ENCODE measurements around the gene SHANK2. TPM values are rescaled to one million over a fixed set of nuclear protein-coding genes. Genes with fewer than 3 reads are reported as not detected.

Gene SHANK2
- total RNA-seq, 8 experiments from 2014 or later: 0.36 to 19.2 (median 8.9) TPM

DNA sequence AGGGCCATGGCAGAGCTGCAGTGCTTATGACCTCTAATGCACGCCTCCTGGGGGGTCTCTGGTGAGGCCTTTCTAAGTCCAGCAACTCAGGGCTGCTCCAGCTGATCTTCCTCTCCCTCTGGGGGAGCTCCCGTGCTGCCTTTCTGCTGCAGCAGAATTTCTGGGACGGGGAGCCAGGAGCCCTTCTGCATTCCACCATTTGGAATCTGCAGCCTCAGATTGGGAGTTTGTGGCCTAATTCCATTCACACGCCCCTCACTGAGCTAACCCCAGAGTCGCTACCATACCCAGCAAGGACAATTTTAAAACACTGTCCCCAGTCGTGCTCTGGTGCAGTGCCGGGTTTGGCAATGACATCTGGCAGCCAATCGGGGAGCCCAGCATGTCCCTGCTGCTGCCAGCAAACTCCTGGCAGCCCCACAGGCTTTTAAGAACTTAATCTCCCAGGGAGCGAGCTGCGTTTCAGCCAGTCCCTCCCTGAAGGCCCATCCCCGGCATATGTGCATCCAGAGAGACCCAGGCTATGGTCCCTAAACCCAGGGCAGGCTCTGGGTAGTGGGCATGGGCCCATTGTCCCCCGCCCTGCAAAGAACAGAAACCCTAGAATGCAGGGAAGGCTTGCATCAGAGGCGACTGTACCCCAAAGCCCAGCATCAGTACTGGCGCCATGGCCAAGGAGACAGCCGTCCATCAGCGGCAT is 4.7 kb downstream of the SHANK2 start:
- Histone ChIP-seq H3K27ac (no peak overlapping the region), H3K4me1 (replicated peaks in 1 of 2) (peaks cover 5 to 11% of the 10 kb centered on the region in 2 donors), H3K4me3 (no peak overlapping the region)
- in situ Hi-C loops (cut with MboI; ENCODE audit: low pct_unique_long_range_greater_than_20kb in 2 of 9, low sequenced_read_pairs in 9 of 9, unreplicated experiment in 9 of 9): no loop called here
- WGBS, 10 experiments: 33 to 83% (median 68%) methylated on average over 1 to 8 of the region's 16 CpGs; no CpG with 5 or more reads in 2 of the 10 experiments
- no peak for ATAC-seq (replicated peaks in 6 of 8)

DNA sequence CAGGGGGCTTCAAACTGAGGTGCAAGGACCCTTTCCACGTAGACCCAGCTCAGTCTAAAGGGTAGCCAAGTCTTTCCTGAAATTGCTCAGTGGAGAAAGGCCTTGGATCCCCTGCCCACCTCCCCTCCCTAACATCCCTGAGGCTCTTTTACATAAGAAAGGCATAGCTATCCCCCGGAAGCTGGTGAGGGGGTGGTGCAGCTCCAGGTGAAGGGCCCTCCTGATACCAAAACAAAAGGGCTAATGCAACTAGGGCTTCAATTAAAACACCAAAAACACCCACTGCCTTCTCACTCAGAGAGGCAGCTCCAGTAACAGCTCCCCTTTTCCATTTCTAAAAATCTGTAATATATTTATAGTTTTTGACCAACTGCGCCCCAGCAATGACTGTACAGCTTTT is 5.8 kb downstream of the SHANK2 start:
- peaks cover 5 to 8% of the 10 kb centered on the region in 2 donors for H3K4me1 ChIP-seq (replicated peaks in 1 of 2)
- H3K27ac ChIP-seq: no peak overlapping the region
- ATAC-seq (replicated peaks in 6 of 8): no peak
- 0 to 100% (median 36%) methylated on average over 1 to 3 of the region's 3 CpGs; no CpG with 5 or more reads in 2 of the 10 experiments for WGBS, 10 experiments
- in situ Hi-C loops (cut with MboI; ENCODE audit: low pct_unique_long_range_greater_than_20kb in 2 of 9, low sequenced_read_pairs in 9 of 9, unreplicated experiment in 9 of 9): no loop called here
- no peak overlapping the region for H3K4me3 ChIP-seq

DNA sequence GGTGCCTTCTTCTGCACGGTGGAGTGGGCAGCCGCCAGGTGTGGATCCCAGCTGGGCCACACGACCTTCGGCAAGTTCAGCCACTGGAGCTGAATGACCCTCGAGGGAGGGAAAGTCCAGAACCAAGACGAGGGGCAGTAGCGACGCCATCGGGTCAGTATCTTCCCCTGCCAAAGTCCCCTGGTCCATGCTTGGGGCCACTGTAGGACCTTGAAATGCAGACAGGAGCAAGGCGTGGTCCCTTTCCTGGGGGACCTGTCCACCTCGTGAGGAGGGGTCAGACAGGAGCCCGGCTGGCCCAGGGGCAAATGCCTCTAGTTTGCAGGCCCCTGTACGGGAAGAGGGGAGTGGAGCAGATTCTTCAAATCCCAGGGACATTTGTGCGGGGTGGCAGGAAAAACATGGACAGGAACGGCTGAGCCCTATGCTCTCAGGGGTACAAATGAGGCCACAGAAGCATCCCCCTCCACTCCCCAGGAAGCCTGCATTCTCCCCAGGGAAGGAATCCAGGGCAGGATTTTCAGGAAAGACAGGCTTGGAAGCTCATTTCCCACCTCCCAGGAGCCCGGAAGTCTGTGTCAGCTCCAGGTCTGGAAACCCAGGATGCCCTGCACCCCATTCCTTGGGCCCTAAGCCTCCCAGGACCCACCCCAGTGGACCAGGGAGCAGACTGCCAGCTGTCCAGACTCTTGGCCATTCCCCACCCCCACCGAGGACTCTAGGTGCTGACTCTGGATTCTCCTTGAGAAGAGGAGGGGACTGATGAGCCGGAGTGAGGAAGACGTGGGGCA is 6.6 kb downstream of the SHANK2 start:
- peaks cover 0 to 4% of the 10 kb centered on the region in 2 donors for H3K4me1 ChIP-seq (replicated peaks in 1 of 2)
- ATAC-seq (replicated peaks in 6 of 8): no peak
- in situ Hi-C loops (cut with MboI; ENCODE audit: low pct_unique_long_range_greater_than_20kb in 2 of 9, low sequenced_read_pairs in 9 of 9, unreplicated experiment in 9 of 9): no loop called here
- 30 to 80% (median 63%) methylated on average over 1 to 8 of the region's 19 CpGs; no CpG with 5 or more reads in 2 of the 10 experiments for WGBS, 10 experiments
- H3K4me3 ChIP-seq: no peak overlapping the region
- no peak overlapping the region for H3K27ac ChIP-seq

DNA sequence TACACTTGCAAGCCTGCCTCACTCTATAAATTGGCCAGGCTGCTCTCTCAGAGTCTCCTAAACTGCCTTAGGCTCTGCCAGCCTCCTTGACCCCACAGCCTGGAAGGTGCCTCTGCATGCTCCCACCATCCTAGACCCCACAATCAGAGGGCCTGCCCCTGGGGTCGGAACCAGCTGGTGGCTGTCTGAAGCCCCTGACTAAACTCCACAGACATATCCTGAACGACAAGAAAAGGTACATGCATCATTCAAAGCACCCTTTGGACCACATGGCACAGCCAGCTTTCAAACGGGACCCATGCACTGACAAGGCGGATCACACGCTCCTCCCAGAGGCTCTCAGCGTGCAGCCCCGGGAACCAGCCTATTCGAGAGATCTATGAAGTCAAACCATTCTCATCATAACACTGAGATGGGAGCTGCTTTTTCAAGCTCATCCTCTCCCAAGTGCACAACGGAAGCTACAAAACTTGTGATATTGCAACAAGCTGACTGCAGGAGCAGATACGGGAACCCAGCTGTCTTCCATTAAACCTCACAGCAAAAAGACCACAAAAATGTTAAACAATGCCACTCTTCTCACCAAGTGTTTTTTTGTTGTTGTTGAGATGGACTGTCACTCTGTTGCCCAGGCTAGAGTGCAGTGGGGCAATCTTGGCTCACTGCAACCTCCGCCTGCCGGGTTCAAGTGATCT is 8.1 kb downstream of the SHANK2 start:
- WGBS, 10 experiments: 27 to 93% (median 86%) methylated on average over 2 to 11 of the region's 12 CpGs; no CpG with 5 or more reads in 2 of the 10 experiments

DNA sequence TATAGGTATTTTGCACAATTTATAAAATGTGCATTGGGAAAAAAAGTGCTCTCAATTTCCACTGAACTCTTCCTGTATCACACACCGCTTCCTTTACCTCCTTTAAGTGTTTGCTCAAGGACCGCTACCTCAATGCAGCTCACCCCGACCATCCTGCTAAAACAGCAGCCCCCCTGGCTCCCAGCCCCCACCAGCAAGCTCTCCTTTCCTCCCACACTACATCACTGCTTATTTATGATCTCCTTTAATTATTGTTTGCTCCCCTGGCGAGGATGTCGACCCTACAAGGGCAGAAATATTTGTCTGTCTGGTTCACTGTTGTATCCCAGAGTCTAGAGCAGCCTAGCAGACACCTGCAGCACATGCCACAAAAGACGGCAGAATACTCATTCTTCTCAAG is 10.0 kb downstream of the SHANK2 start:
- no peak overlapping the region for H3K4me3 ChIP-seq
- in situ Hi-C loops (cut with MboI; ENCODE audit: low pct_unique_long_range_greater_than_20kb in 2 of 9, low sequenced_read_pairs in 9 of 9, unreplicated experiment in 9 of 9): no loop called here
- WGBS, 10 experiments: 27 to 88% (median 55%) methylated on average over 1 to 3 of the region's 6 CpGs; no CpG with 5 or more reads in 1 of the 10 experiments
- H3K4me1 ChIP-seq (replicated peaks in 1 of 2): no peaks in the 10 kb centered on the region
- ATAC-seq (replicated peaks in 6 of 8): peak in 1 of 8 experiments; percentile 75
- no peak overlapping the region for H3K27ac ChIP-seq

More for the DNA sequence above, 8.1 kb downstream of the SHANK2 start:
- H3K4me1 ChIP-seq (replicated peaks in 1 of 2): no peaks in the 10 kb centered on the region
- ATAC-seq (replicated peaks in 6 of 8): no peak
- H3K4me3 ChIP-seq: no peak overlapping the region
- in situ Hi-C loops (cut with MboI; ENCODE audit: low pct_unique_long_range_greater_than_20kb in 2 of 9, low sequenced_read_pairs in 9 of 9, unreplicated experiment in 9 of 9): no loop called here
- H3K27ac ChIP-seq: no peak overlapping the region

DNA sequence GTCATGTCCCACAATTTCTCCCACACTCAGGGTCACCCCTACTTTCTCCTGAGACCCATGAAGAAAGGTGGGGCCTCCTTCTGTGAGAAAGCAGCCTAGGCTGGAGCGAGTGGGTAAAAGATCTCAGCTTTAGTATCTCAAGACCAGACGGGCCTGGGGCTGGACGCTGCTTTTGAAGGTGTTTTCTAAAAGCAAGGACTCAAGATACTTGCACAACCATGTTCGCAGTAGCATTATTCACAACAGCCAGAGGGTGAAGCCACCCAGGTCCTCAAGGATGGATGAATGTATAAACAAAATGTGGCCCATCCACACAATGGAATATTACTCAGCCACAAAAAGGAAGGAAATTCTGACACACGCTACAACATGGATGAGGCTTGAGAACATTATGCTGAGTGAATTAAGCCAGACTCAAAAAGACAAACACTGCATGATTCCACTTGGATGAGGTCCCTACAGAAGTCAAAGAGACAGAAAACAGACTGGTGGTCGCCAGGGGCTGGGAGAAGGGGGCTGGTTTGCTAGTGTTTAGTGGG is 10.6 kb downstream of the SHANK2 start:
- Histone ChIP-seq H3K27ac (no peak overlapping the region), H3K4me1 (replicated peaks in 1 of 2) (no peaks in the 10 kb centered on the region), H3K4me3 (no peak overlapping the region)
- 40 to 100% (median 93%) methylated on average over 1 to 4 of the region's 6 CpGs; no CpG with 5 or more reads in 2 of the 10 experiments for WGBS, 10 experiments
- in situ Hi-C loops (cut with MboI; ENCODE audit: low pct_unique_long_range_greater_than_20kb in 2 of 9, low sequenced_read_pairs in 9 of 9, unreplicated experiment in 9 of 9): no loop called here
- ATAC-seq (replicated peaks in 6 of 8): no peak

DNA sequence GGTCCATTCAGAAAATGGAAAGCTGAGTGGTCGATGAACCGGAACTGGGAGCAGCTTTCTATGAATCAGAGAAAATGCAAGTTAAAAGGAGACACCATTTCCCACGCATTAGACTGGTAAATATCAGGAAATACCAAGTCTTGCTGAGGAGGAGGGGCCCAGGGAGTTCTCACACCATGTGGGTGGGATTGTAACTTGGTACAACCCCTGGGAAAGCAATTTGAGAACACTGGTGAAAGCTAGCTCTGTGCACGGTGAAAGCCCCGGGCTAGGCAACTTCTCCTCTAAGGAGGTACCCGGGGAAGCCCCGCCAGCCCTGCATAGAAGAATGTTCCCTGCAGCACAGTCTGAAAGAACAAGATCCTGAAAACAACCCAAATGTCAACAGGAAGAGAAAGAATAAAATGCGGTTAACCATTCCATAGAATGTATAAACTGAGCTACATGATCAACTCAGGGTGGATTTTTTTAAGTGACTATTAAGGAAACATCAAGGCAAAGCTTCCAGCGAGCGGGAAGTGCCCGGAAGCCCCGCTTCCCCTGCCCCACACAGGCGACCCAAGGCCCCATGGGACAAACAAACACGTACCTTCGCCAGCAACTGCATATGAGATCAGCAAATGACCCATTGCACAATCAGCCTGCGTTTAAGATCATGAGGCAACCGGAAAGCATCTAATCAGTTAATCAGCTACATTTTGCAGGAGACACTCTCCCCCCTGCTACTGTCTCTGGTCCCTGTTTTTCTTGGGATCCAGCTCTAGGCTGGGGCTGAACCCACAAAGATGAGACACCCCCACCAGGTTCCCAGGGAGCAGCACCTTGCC is 11.3 kb downstream of the SHANK2 start:
- H3K4me3 ChIP-seq: no peak overlapping the region
- peak; percentile 49 to 99 (median 77) for ATAC-seq (replicated peaks in 6 of 8)
- H3K4me1 ChIP-seq (replicated peaks in 1 of 2): no peaks in the 10 kb centered on the region
- WGBS, 10 experiments: 13 to 85% (median 56%) methylated on average over 1 to 16 of the region's 17 CpGs; no CpG with 5 or more reads in 2 of the 10 experiments
- no peak overlapping the region for H3K27ac ChIP-seq
- in situ Hi-C loops (cut with MboI; ENCODE audit: low pct_unique_long_range_greater_than_20kb in 2 of 9, low sequenced_read_pairs in 9 of 9, unreplicated experiment in 9 of 9): no loop called here

DNA sequence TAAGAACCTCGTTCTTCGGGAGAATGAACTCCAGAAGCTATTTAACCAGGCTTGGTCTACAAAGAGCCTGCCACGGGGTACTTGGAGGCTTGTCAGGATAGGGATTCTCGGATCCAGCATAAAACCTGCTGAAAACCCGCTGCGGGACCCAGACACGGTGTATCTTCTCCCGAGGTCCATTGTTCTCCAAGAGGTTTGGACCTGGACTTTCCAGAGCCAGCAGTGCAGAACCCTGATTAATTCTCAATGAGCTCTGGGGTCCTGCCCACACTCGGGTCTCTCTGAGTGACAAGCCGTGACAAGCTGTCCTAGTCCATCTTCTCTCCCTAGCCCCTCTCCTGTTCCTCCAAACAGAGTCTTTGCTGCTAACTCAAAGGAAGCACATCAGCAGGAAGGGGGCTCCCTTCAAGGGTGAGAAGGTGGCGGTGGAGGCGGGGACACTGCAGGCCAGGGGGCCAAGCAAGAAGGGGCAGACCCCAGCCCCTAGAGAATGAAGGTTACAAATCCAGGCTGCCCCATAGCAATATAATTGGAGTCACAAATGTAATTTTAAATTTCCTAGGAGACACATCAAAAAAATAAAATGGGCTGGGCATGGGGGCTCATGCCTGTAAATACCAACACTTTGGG is 12.2 kb downstream of the SHANK2 start:
- WGBS, 10 experiments: 66 to 100% (median 88%) methylated on average over 1 to 7 of the region's 12 CpGs; no CpG with 5 or more reads in 2 of the 10 experiments
- H3K27ac ChIP-seq: no peak overlapping the region
- H3K4me3 ChIP-seq: no peak overlapping the region
- H3K4me1 ChIP-seq (replicated peaks in 1 of 2): no peaks in the 10 kb centered on the region
- no peak for ATAC-seq (replicated peaks in 6 of 8)
- in situ Hi-C loops (cut with MboI; ENCODE audit: low pct_unique_long_range_greater_than_20kb in 2 of 9, low sequenced_read_pairs in 9 of 9, unreplicated experiment in 9 of 9): no loop called here

DNA sequence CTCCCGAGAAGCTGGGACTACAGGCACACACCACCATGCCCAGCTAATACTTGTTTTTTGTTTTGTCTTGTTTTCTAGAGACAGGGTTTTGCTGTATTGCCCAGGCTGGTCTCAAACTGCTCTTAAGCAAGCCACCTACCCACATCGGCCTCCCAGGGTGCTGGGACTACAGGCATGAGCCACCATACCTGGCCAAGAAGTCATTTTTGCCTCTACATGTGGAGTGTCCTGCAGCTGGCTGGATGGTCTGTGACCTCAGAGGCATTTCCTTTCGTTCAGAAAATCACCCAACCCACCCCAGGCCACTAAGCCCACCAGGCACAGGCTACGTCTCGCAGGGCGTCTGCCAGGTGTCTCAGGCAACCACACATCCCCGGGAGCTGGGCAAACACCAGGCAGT is 12.8 kb downstream of the SHANK2 start:
- in situ Hi-C loops (cut with MboI; ENCODE audit: low pct_unique_long_range_greater_than_20kb in 2 of 9, low sequenced_read_pairs in 9 of 9, unreplicated experiment in 9 of 9): no loop called here
- no peak overlapping the region for H3K4me3 ChIP-seq
- H3K4me1 ChIP-seq (replicated peaks in 1 of 2): no peaks in the 10 kb centered on the region
- 20 to 100% (median 90%) methylated on average over 1 to 4 of the region's 7 CpGs; no CpG with 5 or more reads in 1 of the 10 experiments for WGBS, 10 experiments
- no peak overlapping the region for H3K27ac ChIP-seq
- ATAC-seq (replicated peaks in 6 of 8): no peak

DNA sequence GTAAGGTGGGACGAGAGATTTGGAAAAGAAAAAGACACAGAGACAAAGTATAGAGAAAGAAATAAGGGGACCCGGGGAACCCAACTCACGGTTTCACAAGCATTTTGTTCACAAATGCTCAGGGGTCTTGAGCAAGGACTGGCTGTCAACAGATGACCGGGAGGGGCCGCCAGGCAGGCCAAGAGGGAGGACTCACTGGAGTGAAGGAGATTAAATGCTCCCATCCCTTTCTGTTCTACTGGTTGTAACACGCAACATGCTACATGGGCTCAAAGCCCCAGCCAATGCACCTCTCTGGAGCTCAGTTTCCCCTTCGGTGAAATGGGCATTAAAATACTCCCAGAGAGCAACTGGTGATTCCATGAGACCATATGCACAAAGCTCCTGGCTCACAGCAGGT is 13.4 kb downstream of the SHANK2 start:
- in situ Hi-C loops (cut with MboI; ENCODE audit: low pct_unique_long_range_greater_than_20kb in 2 of 9, low sequenced_read_pairs in 9 of 9, unreplicated experiment in 9 of 9): no loop called here
- no peak for ATAC-seq (replicated peaks in 6 of 8)
- Histone ChIP-seq H3K4me1 (replicated peaks in 1 of 2) (no peaks in the 10 kb centered on the region), H3K4me3 (no peak overlapping the region), H3K27ac (no peak overlapping the region)
- 40 to 95% (median 82%) methylated on average over 1 to 4 of the region's 7 CpGs; no CpG with 5 or more reads in 2 of the 10 experiments for WGBS, 10 experiments

DNA sequence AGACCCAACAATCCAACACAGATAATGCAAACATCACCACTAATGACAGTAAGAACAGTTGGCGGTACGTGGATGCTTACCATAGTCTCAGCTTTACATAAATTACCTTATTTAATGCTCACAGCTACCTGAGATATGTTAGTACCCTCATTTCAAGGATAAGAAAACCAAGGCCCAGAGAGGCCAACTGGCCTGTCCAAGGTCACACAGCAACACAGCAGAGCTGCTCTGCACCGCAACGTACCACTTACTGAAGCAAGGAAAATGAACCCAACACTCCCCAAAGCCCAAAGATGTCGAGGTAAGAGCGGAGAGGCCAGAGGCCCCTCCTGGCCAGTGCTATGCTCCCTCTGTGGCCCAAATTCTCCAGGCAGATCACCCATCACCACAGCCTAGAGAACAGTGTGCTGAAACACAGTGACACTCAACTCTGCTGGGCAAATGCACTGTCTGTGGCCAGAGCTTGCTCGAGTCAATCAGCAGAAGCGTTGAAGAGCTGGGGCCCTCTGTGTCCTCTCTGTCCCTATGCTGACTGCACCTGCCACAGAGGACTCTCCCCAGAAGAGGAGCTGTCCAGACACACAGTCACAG is 14.0 kb downstream of the SHANK2 start:
- Histone ChIP-seq H3K27ac (no peak overlapping the region), H3K4me1 (replicated peaks in 1 of 2) (no peaks in the 10 kb centered on the region), H3K4me3 (no peak overlapping the region)
- in situ Hi-C loops (cut with MboI; ENCODE audit: low pct_unique_long_range_greater_than_20kb in 2 of 9, low sequenced_read_pairs in 9 of 9, unreplicated experiment in 9 of 9): no loop called here
- 51 to 100% (median 79%) methylated on average over 2 to 4 of the region's 8 CpGs; no CpG with 5 or more reads in 3 of the 10 experiments for WGBS, 10 experiments
- ATAC-seq (replicated peaks in 6 of 8): no peak

Data from motor neuron (in vitro differentiated cells).